Right ventricle myocardium inferior (tissue), 1 donor: ENCODE data around the gene MMP28. TPM values are rescaled to one million over a fixed set of nuclear protein-coding genes. Genes with fewer than 3 reads are reported as not detected.
A peak's percentile ranks its signal among the peaks of the same experiment; 100 is the strongest.

Source experiments
- ATAC-seq: fragments of 200-7000 bp; cut with Tn5 transposase; one replicate; pipeline ENCODE4 v1.9.1; 2020; ENCODE audit warnings: mild to moderate bottlenecking, moderate library complexity
- DNase-seq: peaks from one replicate; pipeline ENCODE4 v3.0.0; 2021; ENCODE audit errors: missing footprints
- intact Hi-C: fragments of 100-400 bp; cut with DNase I; formaldehyde crosslinking; loops from one replicate; pipeline ENCODE4 v1.11.0; 2022
- total RNA-seq: library from RNA; stranded (reverse); fragmentation: NEBNext Ultra II Directional; extraction: Animal tissue kit (Norgen Biotek cat#: 25700); gene quantifications from one replicate; pipeline ENCODE4 v1.2.1, GENCODE V29; 2021
- donor health status: DM: no; HTN: yes; CAD: no; lungs with severe emphysema.

MMP28 gene
- total RNA-seq, 1 donor from 2014 or later: 2.3 TPM

GRCh38 chr17:35804658-35805192 is 9.3 kb upstream of the MMP28 start:
- DNase-seq: no peak
- ATAC-seq: peak; percentile 66
- intact Hi-C loops: loop anchor here (1.0 kb wide), 1 partner anchor 40 kb away; no protein-coding TSS in a partner anchor

- intact Hi-C loops: loop anchor here (2.0 kb wide), 1 partner anchor 19 kb away; no protein-coding TSS in a partner anchor
- peak; percentile 85 for DNase-seq
- peak; percentile 35 for ATAC-seq
These were observed 6.3 kb upstream of the MMP28 start for GRCh38 chr17:35801583-35802224.

GRCh38 chr17:35799942-35800341 is 4.5 kb upstream of the MMP28 start:
- intact Hi-C loops: loop anchor here (2.0 kb wide), 1 partner anchor 17 kb away; no protein-coding TSS in a partner anchor
- ATAC-seq: peak; percentile 73
- DNase-seq: peak; percentile 82

- intact Hi-C loops: no loop called here
- ATAC-seq: no peak
- no peak for DNase-seq
These were observed 2.5 kb upstream of the MMP28 start for GRCh38 chr17:35797918-35798317.

GRCh38 chr17:35797370-35797769 is 1.9 kb upstream of the MMP28 start:
- DNase-seq (no peak), ATAC-seq (no peak)
- intact Hi-C loops: no loop called here

GRCh38 chr17:35796942-35797341 is 1.5 kb upstream of the MMP28 start:
- DNase-seq (no peak), ATAC-seq (no peak)
- intact Hi-C loops: no loop called here

GRCh38 chr17:35795871-35796265 is 427 bp upstream of the MMP28 start:
- ATAC-seq (no peak), DNase-seq (no peak)
- intact Hi-C loops: no loop called here

GRCh38 chr17:35793257-35793656 is 2.2 kb downstream of the MMP28 start:
- DNase-seq: no peak
- ATAC-seq: no peak

GRCh38 chr17:35791681-35792350 is 3.6 kb downstream of the MMP28 start:
- ATAC-seq (no peak), DNase-seq (no peak)
- intact Hi-C loops: no loop called here

More at GRCh38 chr17:35793257-35793656, 2.2 kb downstream of the MMP28 start:
- intact Hi-C loops: no loop called here

GRCh38 chr17:35790841-35791240 is 4.6 kb downstream of the MMP28 start:
- intact Hi-C loops: no loop called here
- ATAC-seq (no peak), DNase-seq (no peak)

- DNase-seq: no peak
- intact Hi-C loops: no loop called here
- ATAC-seq: peak; percentile 63
These were observed 6.7 kb downstream of the MMP28 start for GRCh38 chr17:35788477-35789368.

GRCh38 chr17:35786941-35787432 is 8.5 kb downstream of the MMP28 start:
- intact Hi-C loops: no loop called here
- ATAC-seq (no peak), DNase-seq (no peak)

GRCh38 chr17:35784895-35785294 is 10.5 kb downstream of the MMP28 start:
- intact Hi-C loops: no loop called here
- no peak for ATAC-seq
- DNase-seq: no peak

- intact Hi-C loops: no loop called here
- ATAC-seq: no peak
- DNase-seq: no peak
These were observed 14.5 kb downstream of the MMP28 start for GRCh38 chr17:35780950-35781349.

GRCh38 chr17:35778641-35779196 is 16.7 kb downstream of the MMP28 start:
- no peak for ATAC-seq
- intact Hi-C loops: no loop called here
- DNase-seq: no peak

GRCh38 chr17:35775583-35775982 is 19.9 kb downstream of the MMP28 start:
- ATAC-seq (no peak), DNase-seq (no peak)
- intact Hi-C loops: no loop called here

GRCh38 chr17:35775039-35775438 is 20.4 kb downstream of the MMP28 start:
- intact Hi-C loops: no loop called here
- ATAC-seq (no peak), DNase-seq (no peak)

- ATAC-seq (no peak), DNase-seq (no peak)
- intact Hi-C loops: no loop called here
These were observed 20.9 kb downstream of the MMP28 start for GRCh38 chr17:35774499-35774898.
